HEK293 (cell line): ENCODE measurements around the gene B4GALT6.

Experiments
- CTCF ChIA-PET: fragments of 350-600 bp; formaldehyde crosslinking; extraction: SDS; loops from one replicate; lab custom pipeline; 2021; ENCODE audit warnings: antibody characterized with exemption; lab: Yijun Ruan, JAX
- POLR2A ChIA-PET: fragments of 300-600 bp; formaldehyde crosslinking; extraction: SDS; loops from one replicate; lab custom pipeline; 2020; ENCODE audit warnings: antibody characterized with exemption, inconsistent platforms; lab: Yijun Ruan, JAX
- H3K27ac ChIP-seq: fragments of 200-500 bp; sonication (Bioruptor generic); 2 replicates; pipeline ENCODE4 v1.5.1; 2014; ENCODE audit warnings: low read depth, low read length, control low read depth, inconsistent platforms; ENCODE audit errors: extremely low read depth
- H3K36me3 ChIP-seq, 2 experiments: fragments of 200-500 bp in 1 of 2; sonication (Bioruptor generic) in 1 of 2; 1 replicate in 1 of 2; 2 replicates in 1 of 2; pipeline ENCODE4 v1.5.1; 2014 to 2017; ENCODE audit warnings: inconsistent platforms in 2 of 2, low read length in 2 of 2; ENCODE audit not compliant: control insufficient read depth in 2 of 2, insufficient read depth in 1 of 2
- H3K4me1 ChIP-seq: fragments of 200-500 bp; sonication (Bioruptor generic); 2 replicates; pipeline ENCODE4 v1.5.1; 2014; ENCODE audit warnings: mild to moderate bottlenecking, low read length, inconsistent platforms; ENCODE audit not compliant: control insufficient read depth, insufficient read depth
- H3K4me3 ChIP-seq: 2 replicates; pipeline ENCODE4 v1.5.1; 2011; ENCODE audit warnings: low read depth, mild to moderate bottlenecking, control low read depth, low read length, moderate library complexity
- H3K9me3 ChIP-seq: fragments of 200-500 bp; sonication (Bioruptor generic); 2 replicates; pipeline ENCODE4 v1.5.1; 2014; ENCODE audit warnings: low read depth, low read length, inconsistent platforms; ENCODE audit not compliant: control insufficient read depth, insufficient read depth
- GLIS1 ChIP-seq: fragments of 450-650 bp; formaldehyde crosslinking; IDR thresholded peaks from 2 replicates; pipeline ENCODE4 v1.5.1; 2016; ENCODE audit warnings: missing biosample characterization, missing genetic modification characterization
- HOXA7 ChIP-seq: sonication (generic); formaldehyde crosslinking; IDR thresholded peaks from 2 replicates; pipeline ENCODE4 v1.8.1; 2022; ENCODE audit warnings: missing genetic modification reagents, borderline replicate concordance
- HOXD13 ChIP-seq: sonication (generic); formaldehyde crosslinking; IDR thresholded peaks from 2 replicates; pipeline ENCODE4 v1.8.0; 2022; ENCODE audit warnings: missing genetic modification reagents, borderline replicate concordance
- KLF7 ChIP-seq: fragments of 450-650 bp; formaldehyde crosslinking; IDR thresholded peaks from 2 replicates; pipeline ENCODE4 v1.5.1; 2016; ENCODE audit warnings: missing biosample characterization, missing genetic modification characterization, borderline replicate concordance
- OVOL3 ChIP-seq: fragments of 450-650 bp; formaldehyde crosslinking; IDR thresholded peaks from 2 replicates; pipeline ENCODE4 v1.5.1; 2016; ENCODE audit warnings: missing biosample characterization, missing genetic modification characterization
- PRDM1 ChIP-seq: fragments of 450-650 bp; formaldehyde crosslinking; IDR thresholded peaks from 2 replicates; pipeline ENCODE4; 2016; ENCODE audit warnings: missing biosample characterization, missing genetic modification characterization
- REPIN1 ChIP-seq: fragments of 450-650 bp; formaldehyde crosslinking; IDR thresholded peaks from 2 replicates; pipeline ENCODE4 v1.5.1; 2017; ENCODE audit warnings: missing biosample characterization, missing genetic modification characterization, low read depth
- TCF7L2 ChIP-seq: IDR thresholded peaks from 2 replicates; pipeline ENCODE4 v1.6.1; 2011; ENCODE audit warnings: low read depth, mild to moderate bottlenecking, inconsistent platforms, low read length, moderate library complexity, borderline replicate concordance
- YY2 ChIP-seq: fragments of 450-650 bp; formaldehyde crosslinking; IDR thresholded peaks from 2 replicates; pipeline ENCODE4 v1.5.1; 2016; ENCODE audit warnings: missing biosample characterization, missing genetic modification characterization
- ZNF140 ChIP-seq: fragments of 450-650 bp; formaldehyde crosslinking; IDR thresholded peaks from 2 replicates; pipeline ENCODE4 v1.5.1; 2016; ENCODE audit warnings: missing biosample characterization, missing genetic modification characterization
- ZNF266 ChIP-seq: fragments of 450-650 bp; formaldehyde crosslinking; IDR thresholded peaks from 2 replicates; pipeline ENCODE4 v1.5.1; 2016; ENCODE audit warnings: missing biosample characterization, missing genetic modification characterization, low read depth
- ZNF354C ChIP-seq: fragments of 450-650 bp; formaldehyde crosslinking; IDR thresholded peaks from 2 replicates; pipeline ENCODE4 v1.5.1; 2016; ENCODE audit warnings: missing biosample characterization, missing genetic modification characterization, low read depth, borderline replicate concordance
- ZNF37A ChIP-seq: fragments of 450-650 bp; IDR thresholded peaks from 2 replicates; pipeline ENCODE4 v1.5.1; 2018; ENCODE audit warnings: missing biosample characterization, missing genetic modification characterization
- ZNF585B ChIP-seq: fragments of 450-650 bp; formaldehyde crosslinking; IDR thresholded peaks from 2 replicates; pipeline ENCODE4 v1.5.1; 2016; ENCODE audit warnings: missing biosample characterization, missing genetic modification characterization
- ZNF626 ChIP-seq: fragments of 450-650 bp; sonication (Bioruptor Pico); formaldehyde crosslinking; IDR thresholded peaks from 2 replicates; pipeline ENCODE4 v1.5.1; 2018; ENCODE audit warnings: missing biosample characterization, missing genetic modification characterization, inconsistent platforms
- ZNF677 ChIP-seq: fragments of 450-650 bp; IDR thresholded peaks from 2 replicates; pipeline ENCODE4 v1.5.0; 2018; ENCODE audit warnings: missing biosample characterization, mild to moderate bottlenecking, missing genetic modification characterization, moderate library complexity
- ZNF76 ChIP-seq: fragments of 450-650 bp; formaldehyde crosslinking; IDR thresholded peaks from 2 replicates; pipeline ENCODE4; 2016; ENCODE audit warnings: low read depth, missing biosample characterization, missing genetic modification characterization, borderline replicate concordance
- TF ChIP-seq, protein P1 (sequence below): fragments of 450-650 bp; formaldehyde crosslinking; IDR thresholded peaks from 2 replicates; pipeline ENCODE4; 2016; ENCODE audit warnings: missing biosample characterization, missing genetic modification characterization
- TF ChIP-seq, protein P2 (sequence below): fragments of 450-650 bp; formaldehyde crosslinking; IDR thresholded peaks from 2 replicates; pipeline ENCODE4 v1.5.1; 2016; ENCODE audit warnings: missing biosample characterization, missing genetic modification characterization, low read depth
- TF ChIP-seq, protein P3 (sequence below): fragments of 450-650 bp; formaldehyde crosslinking; IDR thresholded peaks from 2 replicates; pipeline ENCODE4 v1.5.1; 2016; ENCODE audit warnings: missing biosample characterization, missing genetic modification characterization
- TF ChIP-seq, protein P4 (sequence below): fragments of 450-650 bp; formaldehyde crosslinking; conservative IDR thresholded peaks from 2 replicates; pipeline ENCODE4 v1.5.1; 2016; ENCODE audit warnings: low read depth, missing biosample characterization, missing genetic modification characterization

Gene B4GALT6

DNA sequence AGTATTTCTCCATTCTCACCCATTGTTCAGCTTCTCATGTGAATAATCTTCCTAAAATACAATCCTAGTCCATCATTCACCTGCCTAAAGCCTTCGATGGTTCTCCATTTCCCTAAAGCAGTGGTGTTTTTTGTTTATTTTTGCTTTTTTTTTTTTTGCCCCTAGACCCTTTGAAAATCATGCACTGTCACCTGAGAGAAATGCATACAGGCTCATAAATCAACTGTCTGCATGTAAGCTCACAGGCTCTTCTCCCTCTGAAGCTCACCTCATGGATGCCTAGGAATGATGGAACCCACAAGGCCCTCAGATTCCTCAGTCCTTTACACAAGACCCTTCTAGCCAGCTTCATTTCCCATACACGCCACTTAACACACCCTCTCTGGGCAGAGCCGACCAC is 31.5 kb downstream of the B4GALT6 start:
- TF ChIP-seq, protein P1, sequence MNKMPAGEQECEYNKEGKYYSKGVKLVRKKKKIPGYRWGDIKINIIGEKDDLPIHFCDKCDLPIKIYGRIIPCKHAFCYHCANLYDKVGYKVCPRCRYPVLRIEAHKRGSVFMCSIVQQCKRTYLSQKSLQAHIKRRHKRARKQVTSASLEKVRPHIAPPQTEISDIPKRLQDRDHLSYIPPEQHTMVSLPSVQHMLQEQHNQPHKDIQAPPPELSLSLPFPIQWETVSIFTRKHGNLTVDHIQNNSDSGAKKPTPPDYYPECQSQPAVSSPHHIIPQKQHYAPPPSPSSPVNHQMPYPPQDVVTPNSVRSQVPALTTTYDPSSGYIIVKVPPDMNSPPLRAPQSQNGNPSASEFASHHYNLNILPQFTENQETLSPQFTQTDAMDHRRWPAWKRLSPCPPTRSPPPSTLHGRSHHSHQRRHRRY (tag by site-specific recombination) = no peak
- TF ChIP-seq ZNF585B (tag by site-specific recombination) (no peak), TCF7L2 (no peak), ZNF677 (tag by site-specific recombination) (no peak), OVOL3 (no peak), HOXA7 (no peak), REPIN1 (tag by site-specific recombination) (no peak), ZNF76 (no peak), KLF7 (no peak), PRDM1 (tag by site-specific recombination) (no peak)
- TF ChIP-seq, protein P2, sequence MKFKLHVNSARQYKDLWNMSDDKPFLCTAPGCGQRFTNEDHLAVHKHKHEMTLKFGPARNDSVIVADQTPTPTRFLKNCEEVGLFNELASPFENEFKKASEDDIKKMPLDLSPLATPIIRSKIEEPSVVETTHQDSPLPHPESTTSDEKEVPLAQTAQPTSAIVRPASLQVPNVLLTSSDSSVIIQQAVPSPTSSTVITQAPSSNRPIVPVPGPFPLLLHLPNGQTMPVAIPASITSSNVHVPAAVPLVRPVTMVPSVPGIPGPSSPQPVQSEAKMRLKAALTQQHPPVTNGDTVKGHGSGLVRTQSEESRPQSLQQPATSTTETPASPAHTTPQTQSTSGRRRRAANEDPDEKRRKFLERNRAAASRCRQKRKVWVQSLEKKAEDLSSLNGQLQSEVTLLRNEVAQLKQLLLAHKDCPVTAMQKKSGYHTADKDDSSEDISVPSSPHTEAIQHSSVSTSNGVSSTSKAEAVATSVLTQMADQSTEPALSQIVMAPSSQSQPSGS (tag by site-specific recombination) = no peak
- TF ChIP-seq, protein P3, sequence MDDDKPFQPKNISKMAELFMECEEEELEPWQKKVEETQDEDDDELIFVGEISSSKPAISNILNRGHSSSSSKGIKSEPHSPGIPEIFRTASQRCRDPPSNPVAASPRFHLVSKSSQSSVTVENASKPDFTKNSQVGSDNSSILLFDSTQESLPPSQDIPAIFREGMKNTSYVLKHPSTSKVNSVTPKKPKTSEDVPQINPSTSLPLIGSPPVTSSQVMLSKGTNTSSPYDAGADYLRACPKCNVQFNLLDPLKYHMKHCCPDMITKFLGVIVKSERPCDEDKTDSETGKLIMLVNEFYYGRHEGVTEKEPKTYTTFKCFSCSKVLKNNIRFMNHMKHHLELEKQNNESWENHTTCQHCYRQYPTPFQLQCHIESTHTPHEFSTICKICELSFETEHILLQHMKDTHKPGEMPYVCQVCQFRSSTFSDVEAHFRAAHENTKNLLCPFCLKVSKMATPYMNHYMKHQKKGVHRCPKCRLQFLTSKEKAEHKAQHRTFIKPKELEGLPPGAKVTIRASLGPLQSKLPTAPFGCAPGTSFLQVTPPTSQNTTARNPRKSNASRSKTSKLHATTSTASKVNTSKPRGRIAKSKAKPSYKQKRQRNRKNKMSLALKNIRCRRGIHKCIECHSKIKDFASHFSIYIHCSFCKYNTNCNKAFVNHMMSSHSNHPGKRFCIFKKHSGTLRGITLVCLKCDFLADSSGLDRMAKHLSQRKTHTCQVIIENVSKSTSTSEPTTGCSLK (tag by site-specific recombination) = no peak
- TF ChIP-seq, protein P4, sequence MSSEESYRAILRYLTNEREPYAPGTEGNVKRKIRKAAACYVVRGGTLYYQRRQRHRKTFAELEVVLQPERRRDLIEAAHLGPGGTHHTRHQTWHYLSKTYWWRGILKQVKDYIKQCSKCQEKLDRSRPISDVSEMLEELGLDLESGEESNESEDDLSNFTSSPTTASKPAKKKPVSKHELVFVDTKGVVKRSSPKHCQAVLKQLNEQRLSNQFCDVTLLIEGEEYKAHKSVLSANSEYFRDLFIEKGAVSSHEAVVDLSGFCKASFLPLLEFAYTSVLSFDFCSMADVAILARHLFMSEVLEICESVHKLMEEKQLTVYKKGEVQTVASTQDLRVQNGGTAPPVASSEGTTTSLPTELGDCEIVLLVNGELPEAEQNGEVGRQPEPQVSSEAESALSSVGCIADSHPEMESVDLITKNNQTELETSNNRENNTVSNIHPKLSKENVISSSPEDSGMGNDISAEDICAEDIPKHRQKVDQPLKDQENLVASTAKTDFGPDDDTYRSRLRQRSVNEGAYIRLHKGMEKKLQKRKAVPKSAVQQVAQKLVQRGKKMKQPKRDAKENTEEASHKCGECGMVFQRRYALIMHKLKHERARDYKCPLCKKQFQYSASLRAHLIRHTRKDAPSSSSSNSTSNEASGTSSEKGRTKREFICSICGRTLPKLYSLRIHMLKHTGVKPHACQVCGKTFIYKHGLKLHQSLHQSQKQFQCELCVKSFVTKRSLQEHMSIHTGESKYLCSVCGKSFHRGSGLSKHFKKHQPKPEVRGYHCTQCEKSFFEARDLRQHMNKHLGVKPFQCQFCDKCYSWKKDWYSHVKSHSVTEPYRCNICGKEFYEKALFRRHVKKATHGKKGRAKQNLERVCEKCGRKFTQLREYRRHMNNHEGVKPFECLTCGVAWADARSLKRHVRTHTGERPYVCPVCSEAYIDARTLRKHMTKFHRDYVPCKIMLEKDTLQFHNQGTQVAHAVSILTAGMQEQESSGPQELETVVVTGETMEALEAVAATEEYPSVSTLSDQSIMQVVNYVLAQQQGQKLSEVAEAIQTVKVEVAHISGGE (tag by site-specific recombination) = no peak
- TF ChIP-seq, all 188 proteins: peak for 0
- CTCF ChIA-PET = interaction anchor here (0.7 to 2.6 kb wide), 2 partner anchors 13 to 28 kb away, joined by 3 to 6 read pairs; no protein-coding TSS in a partner anchor

DNA sequence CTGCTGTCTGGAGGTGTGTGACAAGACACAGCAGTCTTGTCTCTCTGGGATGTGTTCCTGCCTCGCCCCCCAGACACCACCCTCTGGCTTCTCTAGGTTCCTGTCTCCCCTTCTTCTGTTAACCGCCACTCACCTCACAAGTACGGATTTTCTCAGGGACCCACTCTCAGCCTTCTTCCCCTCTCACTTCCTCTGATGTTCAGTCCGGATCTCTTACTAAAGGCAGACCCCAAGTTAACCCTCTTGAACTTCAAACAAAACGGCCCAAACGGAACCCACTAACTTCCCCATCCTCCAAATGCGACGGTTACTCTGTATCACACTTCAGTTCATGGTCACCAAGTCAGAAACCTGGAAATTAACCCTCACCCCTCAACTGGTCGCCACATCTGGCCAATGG is 32.0 kb downstream of the B4GALT6 start:
- Histone ChIP-seq H3K27ac (no peak overlapping the region), H3K4me1 (peaks cover 4% of the 10 kb centered on the region), H3K36me3 (peaks cover 0 to 3% of the 10 kb centered on the region in 2 experiments; a peak in 1 of 3 replicates), H3K4me3 (no peak overlapping the region), H3K9me3 (no peaks in the 10 kb centered on the region)
- POLR2A ChIA-PET = no interaction called here
- TF ChIP-seq ZNF37A (tag by site-specific recombination) (no peak), ZNF626 (no peak), YY2 (no peak), ZNF140 (tag by site-specific recombination) (no peak), HOXD13 (CRISPR knock-in tag) (no peak), GLIS1 (tag by site-specific recombination) (no peak), ZNF354C (tag by site-specific recombination) (no peak), ZNF266 (tag by site-specific recombination) (no peak)
- CTCF ChIA-PET = interaction anchor here (0.7 to 2.6 kb wide), 2 partner anchors 13 to 28 kb away, joined by 3 to 6 read pairs; no protein-coding TSS in a partner anchor

More for the DNA sequence above, 31.5 kb downstream of the B4GALT6 start:
- H3K27ac ChIP-seq = no peak overlapping the region
- peaks cover 7% of the 10 kb centered on the region for H3K4me1 ChIP-seq
- no peaks in the 10 kb centered on the region for H3K9me3 ChIP-seq
- peaks cover 0 to 3% of the 10 kb centered on the region in 2 experiments; a peak in 1 of 3 replicates for H3K36me3 ChIP-seq
- no peak overlapping the region for H3K4me3 ChIP-seq
- POLR2A ChIA-PET = no interaction called here
